Fibroblast of pulmonary artery (primary cell): ENCODE results near the gene MAGEA11.
"Not testable (repeated sequence)": the region's sequence is repeated elsewhere in the genome, so short reads cannot be mapped to it uniquely, and the experiment has no call there.

Experiments
- DNase-seq: peaks from one replicate; pipeline ENCODE4 v3.0.0-alpha.2; 2010; ENCODE audit warnings: low read depth
- H3K4me3 ChIP-seq: replicated peaks from 2 replicates; pipeline ENCODE4 v1.5.1; 2011; ENCODE audit warnings: low read depth, mild to moderate bottlenecking, control low read depth, low read length, moderate library complexity
- TF ChIP-seq, protein P1 (sequence below): IDR thresholded peaks from 2 replicates; pipeline ENCODE4 v1.5.1; 2011; ENCODE audit warnings: mild to moderate bottlenecking, control low read depth, low read length, inconsistent platforms; ENCODE audit errors: missing control alignments

MAGEA11 gene

DNA sequence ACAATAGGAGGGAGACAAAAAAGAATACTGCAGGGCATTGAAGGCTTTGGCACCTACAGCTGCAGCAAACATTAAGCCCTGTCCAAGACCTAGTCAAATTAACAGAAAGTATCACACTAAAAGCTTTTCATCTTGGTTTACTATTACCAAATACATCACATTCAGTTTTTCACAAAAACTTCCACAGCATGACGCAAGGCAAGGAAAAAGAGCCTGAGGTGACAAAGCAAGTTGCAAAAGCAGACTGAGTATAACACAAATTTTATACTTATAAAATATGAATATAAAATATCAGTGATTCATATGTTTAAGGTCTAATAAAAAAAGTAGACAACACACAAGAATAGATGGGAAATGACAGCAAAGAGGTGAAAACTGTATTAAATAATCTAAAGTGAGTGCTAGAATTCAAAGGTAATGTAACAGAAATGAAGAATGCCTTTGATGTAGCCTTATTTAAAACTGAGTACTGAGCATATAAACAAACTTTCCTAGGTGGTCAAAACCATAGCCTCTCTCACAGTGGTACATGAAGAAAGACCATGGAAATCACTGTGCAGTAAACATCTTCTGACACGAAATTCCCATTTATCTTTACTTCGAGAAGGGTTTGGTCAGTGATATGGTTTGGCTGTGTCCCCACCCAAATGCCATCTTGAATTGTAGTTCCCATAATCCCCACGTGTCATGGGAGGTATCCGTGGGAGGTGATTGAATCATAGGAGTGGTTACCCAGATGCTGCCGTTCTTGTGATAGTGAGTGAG is 27.7 kb upstream of the MAGEA11 start:
- no peak overlapping the region for H3K4me3 ChIP-seq
- DNase-seq, result no peak
- TF ChIP-seq, protein P1, sequence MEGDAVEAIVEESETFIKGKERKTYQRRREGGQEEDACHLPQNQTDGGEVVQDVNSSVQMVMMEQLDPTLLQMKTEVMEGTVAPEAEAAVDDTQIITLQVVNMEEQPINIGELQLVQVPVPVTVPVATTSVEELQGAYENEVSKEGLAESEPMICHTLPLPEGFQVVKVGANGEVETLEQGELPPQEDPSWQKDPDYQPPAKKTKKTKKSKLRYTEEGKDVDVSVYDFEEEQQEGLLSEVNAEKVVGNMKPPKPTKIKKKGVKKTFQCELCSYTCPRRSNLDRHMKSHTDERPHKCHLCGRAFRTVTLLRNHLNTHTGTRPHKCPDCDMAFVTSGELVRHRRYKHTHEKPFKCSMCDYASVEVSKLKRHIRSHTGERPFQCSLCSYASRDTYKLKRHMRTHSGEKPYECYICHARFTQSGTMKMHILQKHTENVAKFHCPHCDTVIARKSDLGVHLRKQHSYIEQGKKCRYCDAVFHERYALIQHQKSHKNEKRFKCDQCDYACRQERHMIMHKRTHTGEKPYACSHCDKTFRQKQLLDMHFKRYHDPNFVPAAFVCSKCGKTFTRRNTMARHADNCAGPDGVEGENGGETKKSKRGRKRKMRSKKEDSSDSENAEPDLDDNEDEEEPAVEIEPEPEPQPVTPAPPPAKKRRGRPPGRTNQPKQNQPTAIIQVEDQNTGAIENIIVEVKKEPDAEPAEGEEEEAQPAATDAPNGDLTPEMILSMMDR, result no peak

DNA sequence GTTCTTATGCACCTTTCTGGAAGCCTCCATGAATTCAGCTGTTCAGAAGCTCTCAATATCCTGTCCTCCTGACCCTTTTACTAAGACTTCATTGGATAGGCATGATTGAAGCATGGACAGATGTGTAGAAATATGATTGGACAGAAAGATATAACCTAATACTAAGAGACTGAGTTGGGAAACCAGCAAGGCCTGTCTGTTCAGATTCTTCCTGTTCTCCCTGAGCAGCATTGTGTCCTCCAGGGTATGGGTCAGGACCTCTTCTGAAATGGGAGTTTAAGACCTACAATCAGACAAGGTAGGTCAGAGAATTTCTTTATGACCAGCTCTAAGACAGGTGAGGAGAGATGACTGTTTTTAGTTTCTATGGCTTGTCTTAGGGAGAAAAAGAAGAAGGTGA is 23.9 kb upstream of the MAGEA11 start:
- no peak for DNase-seq
- no peak overlapping the region for H3K4me3 ChIP-seq
- TF ChIP-seq, protein P1, result no peak

DNA sequence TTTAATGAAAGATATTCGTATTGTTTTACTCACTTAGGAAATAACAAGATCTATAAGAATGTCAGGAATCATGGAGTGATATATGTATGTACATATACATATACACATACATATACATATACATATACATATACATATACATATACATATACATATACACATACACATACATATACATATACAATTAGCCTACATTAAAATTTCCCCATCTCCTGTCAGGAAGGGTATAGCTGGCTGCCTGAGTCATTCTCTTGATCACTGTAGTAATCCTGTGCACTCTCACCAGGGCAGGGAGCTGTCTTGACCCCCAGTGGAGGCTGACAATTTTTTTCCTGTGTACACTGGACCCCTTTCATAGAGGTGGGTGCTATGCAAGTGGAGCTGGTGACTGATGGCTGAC is 23.3 kb upstream of the MAGEA11 start:
- TF ChIP-seq, protein P1, result no peak
- DNase-seq, result no peak
- no peak overlapping the region for H3K4me3 ChIP-seq

DNA sequence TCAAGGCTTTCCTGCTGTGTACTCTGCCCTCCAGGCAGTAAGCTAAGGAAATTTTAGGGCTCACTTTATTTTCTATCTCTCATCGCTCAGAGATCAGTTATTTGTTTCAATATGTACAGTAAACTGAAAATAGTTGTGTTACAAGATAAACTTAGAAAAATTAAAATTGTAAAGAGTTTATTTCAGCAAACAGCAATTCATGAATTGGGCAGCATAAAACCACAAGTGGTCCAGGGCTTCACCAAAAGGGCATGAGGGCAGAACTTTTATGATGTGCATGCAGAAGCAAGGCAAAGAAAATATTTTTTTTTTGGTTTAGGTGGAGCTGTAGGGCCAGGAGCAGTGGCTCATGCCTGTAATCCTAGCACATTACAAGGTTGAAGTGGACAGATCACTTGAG is 20.1 kb upstream of the MAGEA11 start:
- DNase-seq, result no peak
- H3K4me3 ChIP-seq, result no peak overlapping the region
- TF ChIP-seq, protein P1, result no peak

DNA sequence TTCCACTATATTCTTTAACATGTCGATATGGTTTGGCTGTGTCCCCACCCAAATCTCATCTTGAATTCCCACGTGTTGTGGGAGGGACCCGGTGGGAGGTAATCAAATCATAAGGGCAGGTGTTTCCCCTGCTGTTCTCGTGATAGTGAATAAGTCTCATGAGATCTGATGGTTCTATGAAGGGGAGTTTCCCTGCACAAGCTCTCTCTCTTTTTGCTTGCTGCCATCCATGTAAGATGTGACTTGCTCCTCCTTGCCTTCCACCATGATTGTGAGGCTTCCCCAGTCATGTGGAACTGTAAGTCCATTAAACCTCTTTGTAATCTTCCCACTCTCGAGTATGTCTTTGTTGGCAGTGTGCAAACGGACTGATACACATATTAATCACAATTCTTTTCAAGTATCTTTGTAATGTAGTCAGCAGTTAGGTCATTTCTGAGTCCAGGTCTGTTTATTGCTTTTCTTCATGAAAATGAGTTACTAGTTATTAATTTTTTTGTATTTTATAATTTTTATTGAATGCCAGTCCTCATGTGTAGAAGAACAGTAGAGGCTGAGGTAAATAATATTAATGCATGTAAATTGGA is 19.1 kb upstream of the MAGEA11 start:
- DNase-seq, H3K4me3 ChIP-seq: not testable (repeated sequence)

DNA sequence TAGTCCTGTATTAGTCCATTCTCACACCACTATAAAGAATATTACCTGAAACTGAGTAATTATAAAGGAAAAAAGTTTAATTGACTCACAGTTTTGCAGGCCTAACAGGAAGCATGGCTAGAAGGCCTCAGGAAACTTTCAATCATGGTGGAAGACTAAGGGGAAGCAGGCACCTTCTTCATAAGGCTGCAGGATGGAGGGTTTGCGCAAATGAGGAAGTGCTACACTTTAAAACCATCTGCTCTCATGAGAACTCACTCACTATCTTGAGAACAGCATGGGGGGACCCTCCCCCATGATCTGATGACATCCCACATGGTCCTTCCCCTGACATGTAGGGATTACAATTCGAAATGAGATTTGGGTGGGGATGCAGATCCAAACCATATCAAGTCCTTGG is 12.1 kb upstream of the MAGEA11 start:
- TF ChIP-seq, protein P1, result no peak
- DNase-seq, result no peak
- no peak overlapping the region for H3K4me3 ChIP-seq

DNA sequence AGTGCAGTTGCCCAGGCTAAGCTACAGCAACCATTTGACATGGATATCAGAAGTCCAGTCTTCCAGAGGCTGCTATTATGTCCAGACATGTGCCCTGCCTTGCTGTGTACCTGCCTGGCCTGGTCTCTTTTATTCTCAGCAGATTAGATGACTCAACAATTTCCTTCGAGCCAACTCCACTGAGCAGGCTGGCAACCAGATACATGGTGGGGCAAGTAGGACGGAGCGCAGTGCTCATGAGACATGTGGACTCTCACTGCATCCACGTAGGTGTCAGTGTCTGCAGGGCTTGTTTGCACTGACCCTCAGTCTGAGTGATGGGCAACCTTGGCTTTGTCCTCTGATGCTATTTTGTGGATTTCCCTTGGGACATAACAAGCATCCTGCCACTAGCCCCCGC is 7.2 kb upstream of the MAGEA11 start:
- TF ChIP-seq, protein P1, result no peak
- no peak overlapping the region for H3K4me3 ChIP-seq
- DNase-seq, result no peak
